GM18873 (cell line): ENCODE measurements around the gene PBX3.

ENCODE experiments used
- ATAC-seq: cut with Tn5 transposase; IDR thresholded peaks from one replicate; pipeline ENCODE4 v1.9.1; 2021; ENCODE audit warnings: mild to moderate bottlenecking, moderate library complexity, moderate number of reproducible peaks; ENCODE audit not compliant: unreplicated experiment, low FRiP score

PBX3 gene

DNA sequence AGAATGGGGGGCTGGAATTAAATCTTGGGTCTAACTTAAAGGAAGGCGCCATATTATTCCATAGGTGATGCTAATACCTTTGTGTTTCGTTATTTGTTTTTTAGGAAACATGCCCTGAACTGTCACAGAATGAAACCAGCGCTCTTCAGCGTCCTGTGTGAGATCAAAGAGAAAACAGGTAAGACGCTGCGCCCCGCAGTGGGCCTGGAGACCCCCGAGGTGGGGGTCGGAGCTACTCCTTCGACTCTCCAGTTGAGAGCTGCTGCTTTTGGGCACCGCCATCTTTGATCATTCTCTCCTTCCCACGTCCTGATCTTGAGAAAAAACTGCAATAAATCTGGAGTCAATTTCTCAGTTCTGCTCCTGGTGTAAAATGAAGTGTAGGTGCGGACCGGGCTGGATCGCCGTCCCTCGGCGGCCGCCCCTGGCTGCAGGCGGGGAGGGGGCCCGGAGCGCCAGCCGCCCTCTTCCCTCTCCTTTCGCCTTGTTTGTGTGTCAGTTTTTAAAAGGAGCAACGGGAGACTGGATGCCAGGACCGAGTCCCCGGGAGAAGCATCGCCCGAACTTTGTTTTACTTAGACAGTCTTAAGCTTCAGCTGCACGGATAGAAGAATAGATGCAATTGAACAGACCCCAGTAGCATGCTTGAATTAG lies 1.4 kb downstream of the PBX3 start:
- no peak for ATAC-seq

GRCh38 chr9:125749287-125749935 lies 2.2 kb downstream of the PBX3 start:
- ATAC-seq: no peak

GRCh38 chr9:125749951-125750626 lies 2.9 kb downstream of the PBX3 start:
- ATAC-seq: no peak

DNA sequence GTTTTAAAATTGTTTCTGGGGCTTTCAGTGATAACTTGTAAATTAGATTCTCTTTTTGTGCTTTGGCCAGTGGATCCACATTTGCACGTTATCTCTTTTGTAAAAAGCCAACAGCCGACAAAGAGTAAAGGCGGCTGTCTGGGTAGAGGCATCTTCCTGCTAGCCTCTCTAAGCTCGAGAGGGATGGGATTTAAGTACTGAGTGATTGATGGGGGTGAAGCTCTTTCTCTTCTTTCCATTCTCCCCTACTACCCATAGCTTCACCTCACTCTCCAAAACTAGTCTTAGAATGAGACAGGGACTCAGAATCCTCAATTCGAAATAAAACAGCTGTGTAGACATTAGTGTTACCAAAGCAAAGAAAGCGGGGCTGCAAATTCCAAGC lies 3.4 kb downstream of the PBX3 start:
- no peak for ATAC-seq

DNA sequence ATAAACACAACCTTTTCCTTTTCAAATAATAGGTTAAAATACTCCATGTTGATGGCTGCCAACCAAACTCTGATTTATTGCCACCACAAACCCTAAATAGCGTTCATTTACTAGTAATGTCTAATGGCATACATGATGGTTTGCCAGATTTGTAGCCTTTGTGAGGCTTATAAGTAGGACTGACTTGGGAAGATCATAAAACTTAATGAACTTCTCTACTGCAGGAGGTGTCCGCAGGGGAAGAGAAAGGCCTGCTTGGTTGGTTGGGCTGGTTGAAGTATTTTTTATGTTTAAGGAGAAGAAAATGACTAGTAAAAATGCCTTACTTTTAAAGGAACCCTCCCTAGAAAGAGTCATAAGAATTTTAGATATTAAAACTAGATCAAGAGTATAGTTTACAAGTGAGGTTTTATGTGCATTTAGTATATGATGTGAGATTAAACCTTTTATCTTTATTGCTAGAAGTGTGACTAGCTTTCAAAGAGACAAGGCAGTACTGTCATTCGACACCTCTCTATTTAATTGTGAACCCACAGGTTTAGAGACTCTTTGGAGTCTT lies 5.0 kb downstream of the PBX3 start:
- no peak for ATAC-seq

DNA sequence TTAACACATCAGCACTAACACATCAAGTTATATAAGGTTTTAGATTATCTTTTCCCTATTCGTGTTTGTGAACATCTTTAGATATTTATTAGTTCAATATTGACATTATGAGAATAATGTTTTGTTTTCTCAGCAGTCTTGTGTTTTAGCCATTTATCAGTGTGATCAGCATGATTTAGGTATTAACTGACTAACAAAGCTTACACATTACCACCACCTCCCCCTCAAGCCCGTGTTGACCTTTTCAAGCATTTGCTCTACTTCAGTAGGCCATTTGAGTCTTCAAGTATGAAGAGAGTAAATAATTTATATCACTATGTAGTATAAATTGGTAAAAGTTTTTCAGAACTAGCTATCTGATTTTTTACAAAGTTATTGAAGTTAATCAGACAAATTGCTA lies 6.9 kb downstream of the PBX3 start:
- no peak for ATAC-seq

DNA sequence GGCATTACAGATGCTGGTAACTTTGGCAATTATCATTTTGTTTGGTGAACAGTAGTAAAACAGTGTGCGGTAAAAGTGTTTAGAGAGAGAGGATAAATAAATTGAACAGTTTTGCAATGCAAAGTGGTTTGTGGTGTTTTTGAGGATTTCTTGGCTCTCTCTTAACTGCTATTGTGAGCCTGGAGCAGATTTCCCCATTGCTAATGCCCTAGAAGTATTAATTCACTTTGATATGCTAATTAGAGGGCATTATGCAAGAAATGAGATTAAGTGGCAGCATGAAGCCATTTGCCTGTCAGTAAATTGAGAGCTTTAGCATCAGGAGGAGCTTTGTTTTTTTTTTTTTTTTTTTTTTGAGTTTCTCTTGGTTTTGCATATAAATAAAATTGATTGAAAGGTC lies 8.2 kb downstream of the PBX3 start:
- ATAC-seq: no peak

GRCh38 chr9:125756518-125756917 lies 9.3 kb downstream of the PBX3 start:
- ATAC-seq: no peak

DNA sequence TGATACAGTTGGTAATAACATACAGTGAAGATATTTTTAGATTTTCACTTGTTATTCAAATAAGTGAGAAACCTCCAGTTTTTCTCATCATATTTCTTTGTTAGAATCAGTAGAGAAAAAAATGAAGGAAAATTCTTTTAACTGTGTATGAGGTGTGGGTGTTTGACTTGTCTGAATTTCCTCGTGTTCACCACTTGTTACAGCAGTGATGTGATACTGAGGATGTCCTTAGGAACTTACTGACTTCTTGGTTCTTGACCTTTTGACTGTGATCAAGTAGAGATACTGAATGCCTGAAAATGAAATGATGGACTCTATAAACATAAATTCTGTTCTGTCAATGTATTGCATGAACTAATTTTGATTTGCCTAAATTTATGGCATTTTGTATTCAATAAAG lies 10.7 kb downstream of the PBX3 start:
- ATAC-seq: no peak

DNA sequence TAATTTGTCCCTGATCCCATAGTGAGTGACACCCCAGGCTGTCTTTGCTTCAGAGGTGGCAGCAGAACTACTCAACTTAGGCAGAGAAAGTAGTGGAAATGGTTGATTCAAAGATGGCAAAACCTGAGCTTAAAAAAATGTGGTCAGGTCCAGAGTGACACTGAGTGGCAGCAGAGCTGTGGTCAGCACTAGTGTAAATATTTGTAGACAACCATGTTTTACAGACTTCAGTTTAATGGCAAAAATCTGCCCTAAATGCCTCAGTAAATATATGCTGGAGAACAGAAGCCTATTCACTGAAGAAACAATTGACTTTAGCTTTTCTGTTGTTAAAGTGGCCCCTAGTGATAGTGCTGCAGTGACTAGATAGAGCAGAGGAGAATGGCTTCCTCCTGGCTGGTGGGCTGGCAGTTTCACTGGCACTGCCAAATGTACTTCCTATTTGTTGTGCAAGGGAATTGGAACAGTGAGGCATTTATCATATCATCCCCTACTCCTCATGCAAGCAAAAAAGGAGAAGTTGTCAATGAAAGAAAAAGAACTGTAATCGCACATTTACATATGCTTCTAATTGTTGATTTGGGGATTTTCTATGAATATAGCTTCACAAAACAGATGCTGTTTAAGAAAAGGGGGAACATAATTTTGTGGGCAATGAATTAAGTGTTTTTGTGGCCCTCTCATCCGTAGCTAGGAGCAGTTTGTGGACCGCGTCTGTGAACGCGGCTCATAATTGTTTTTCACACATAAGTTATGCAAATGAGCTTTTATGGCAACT lies 12.0 kb downstream of the PBX3 start:
- ATAC-seq: no peak

DNA sequence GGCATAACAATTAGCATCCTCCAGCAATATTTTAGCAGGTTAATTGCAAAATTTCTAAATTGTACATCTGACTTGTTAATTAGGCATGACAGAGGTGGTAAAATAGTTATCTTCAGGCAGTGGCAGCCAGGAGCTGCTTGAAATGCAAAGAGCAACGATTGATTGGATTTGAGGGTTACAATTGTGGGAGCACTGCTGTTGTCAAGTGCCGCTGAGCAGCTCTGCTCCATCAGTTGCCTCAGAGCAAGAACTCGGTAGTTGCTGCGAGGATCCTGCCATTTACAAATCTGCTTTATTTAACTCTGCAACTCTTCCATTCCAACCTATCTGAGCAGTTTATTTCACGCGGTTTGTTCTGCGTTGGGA lies 12.6 kb downstream of the PBX3 start:
- ATAC-seq: no peak

DNA sequence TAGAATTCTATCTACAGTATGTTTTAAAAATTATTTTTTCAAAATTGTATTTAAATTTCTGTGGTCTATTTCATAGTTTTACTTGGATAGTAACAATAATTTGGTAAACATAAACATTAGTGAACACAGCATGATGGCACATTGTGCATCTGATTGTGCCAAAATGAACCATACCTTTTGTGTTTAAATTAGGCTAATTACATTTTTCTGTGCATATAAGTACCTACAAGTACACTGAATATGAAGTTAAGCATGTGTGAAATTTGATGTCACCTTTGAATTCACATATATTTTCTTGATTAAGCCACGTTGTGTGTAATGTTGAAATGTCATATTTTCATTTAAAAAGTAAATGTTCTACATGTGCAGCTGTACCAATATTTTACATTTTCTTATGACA lies 13.4 kb downstream of the PBX3 start:
- ATAC-seq: no peak

DNA sequence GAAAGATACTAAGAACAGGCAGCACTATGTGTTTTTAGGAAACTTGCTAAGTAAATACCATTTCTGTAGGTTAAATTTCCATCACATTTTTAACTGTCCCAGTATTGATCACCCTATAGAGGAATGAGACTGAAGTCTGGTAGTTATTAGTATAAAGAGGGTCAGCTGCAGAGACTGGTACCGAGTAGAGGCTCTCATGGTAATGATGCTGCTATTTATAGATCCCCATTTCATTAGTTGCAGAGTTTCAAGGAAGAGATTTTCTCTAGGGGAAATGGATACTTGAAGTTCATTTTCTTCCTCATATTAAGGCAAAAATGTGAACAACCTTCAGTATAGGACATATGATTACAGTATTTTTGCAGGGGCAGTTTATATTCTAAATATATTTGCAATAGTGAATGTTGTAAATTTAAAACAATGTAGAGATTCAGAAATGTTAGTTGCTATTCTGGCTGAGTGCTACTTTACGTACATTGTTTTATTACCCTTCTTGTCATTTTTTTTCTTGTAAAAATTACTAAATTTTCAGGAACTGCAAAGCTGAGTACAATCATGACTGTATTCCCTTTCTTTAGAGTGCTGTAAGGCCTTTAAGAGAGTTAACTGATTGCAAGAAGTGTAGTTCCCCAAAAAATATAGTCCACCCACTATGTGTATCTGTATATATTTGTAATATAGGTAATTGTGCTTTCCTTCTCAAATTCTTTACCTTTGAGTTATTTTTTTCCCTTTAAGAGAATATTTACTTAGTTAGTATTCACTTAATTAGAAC lies 14.7 kb downstream of the PBX3 start:
- ATAC-seq: no peak

DNA sequence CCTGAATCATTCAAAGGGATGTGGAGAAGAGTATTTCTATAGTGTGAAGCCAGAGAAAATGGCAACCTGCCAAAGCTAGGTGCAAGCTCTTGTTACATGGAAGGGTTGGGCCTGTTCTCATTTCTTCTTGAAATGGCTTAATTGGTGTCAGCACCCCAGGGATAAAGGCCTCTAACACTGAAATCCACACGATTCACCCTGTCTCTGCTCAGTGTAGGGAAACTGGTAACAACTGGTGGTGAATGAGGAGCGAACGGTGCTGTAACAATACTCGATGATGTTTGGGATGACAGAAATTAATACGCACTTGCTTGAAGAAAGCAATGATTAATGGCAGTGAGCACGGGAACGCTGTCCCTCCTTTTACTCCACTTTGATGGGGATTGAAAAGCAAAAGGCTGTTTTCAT lies 16.2 kb downstream of the PBX3 start:
- no peak for ATAC-seq

DNA sequence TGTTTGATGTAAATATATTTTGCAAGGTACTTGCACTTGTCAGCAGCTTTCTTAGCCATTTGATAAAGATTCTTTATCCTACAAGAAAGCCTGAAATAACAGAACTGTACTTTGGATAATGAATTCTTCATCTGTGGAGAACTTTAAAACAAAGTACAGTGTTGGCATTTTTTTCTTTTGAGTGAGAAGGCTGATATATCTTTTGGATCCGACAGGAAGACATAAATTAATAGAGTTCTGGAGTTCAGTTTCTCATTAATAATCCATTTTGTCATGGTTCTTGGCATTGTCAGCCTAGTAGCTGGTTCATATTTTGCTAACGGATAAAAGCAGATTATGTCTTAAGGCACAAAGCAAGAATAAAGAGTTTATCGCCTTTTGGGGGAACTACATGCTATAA lies 17.0 kb downstream of the PBX3 start:
- ATAC-seq: no peak

DNA sequence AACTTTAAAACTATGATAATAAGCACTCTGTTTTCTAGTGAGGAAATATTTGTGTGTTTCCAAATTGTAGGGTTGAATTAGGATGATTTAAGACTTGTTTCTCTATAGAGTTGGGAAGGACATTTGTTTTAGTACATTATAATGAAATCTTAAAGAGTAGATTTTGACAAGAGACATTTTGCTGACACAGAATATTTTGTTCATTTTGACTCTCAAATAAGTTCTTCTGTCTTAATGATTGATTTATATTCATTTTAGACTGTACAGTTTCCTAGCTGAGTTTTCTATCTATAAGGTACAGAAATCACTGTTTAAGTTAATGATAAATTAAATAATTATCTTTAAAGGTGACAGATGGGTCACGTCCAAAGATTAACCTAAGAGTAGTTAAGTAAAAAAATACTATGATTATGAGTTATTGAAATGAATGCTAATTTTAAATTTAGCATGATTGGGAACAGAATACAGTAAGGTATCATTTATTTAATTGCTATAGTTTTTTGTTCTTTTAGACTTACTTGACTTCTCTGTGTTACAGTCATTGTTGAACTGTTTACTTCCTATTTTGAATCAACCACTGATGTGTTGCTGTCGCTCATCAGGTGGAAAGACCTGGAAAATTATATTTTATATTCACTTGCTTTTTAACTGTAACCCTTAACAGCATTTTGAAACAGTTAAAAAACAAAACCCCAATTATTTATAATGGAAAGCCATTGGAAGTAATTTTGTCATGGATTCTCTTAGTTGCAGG lies 19.5 kb downstream of the PBX3 start:
- no peak for ATAC-seq

- ATAC-seq: no peak
Observed at GRCh38 chr9:125767349-125767748, 20.2 kb downstream of the PBX3 start.

GRCh38 chr9:125768803-125769202 lies 21.6 kb downstream of the PBX3 start:
- no peak for ATAC-seq

- ATAC-seq: no peak
Observed at GRCh38 chr9:125771037-125771436, 23.9 kb downstream of the PBX3 start.

- no peak for ATAC-seq
Observed at GRCh38 chr9:125772740-125773139, 25.6 kb downstream of the PBX3 start.
